IMR-90 (cell line): ENCODE data around the gene CCDC122.

ENCODE experiments used
- CTCF ChIP-seq: conservative IDR thresholded peaks from 2 replicates; pipeline ENCODE4 v1.5.1; 2012; ENCODE audit warnings: mild to moderate bottlenecking, low read depth, low read length, improper control_type of control experiment
- MAFK ChIP-seq: IDR thresholded peaks from 2 replicates; pipeline ENCODE4 v1.6.1; 2012; ENCODE audit warnings: low read depth, low read length, improper control_type of control experiment
- MXI1 ChIP-seq: IDR thresholded peaks from 2 replicates; pipeline ENCODE4 v1.6.1; 2012; ENCODE audit warnings: low read depth, mild to moderate bottlenecking, low read length, moderate library complexity, borderline replicate concordance
- NFE2L2 ChIP-seq: fragments of 150-350 bp; IDR thresholded peaks from 2 replicates; pipeline ENCODE4 v1.6.1; 2016; ENCODE audit warnings: low read depth, mild to moderate bottlenecking, low read length
- POLR2A ChIP-seq: IDR thresholded peaks from 2 replicates; pipeline ENCODE4 v1.6.1; 2012; ENCODE audit warnings: mild to moderate bottlenecking, low read depth, low read length
- RAD21 ChIP-seq: IDR thresholded peaks from 2 replicates; pipeline ENCODE4 v1.6.1; 2012; ENCODE audit warnings: low read length, improper control_type of control experiment
- RCOR1 ChIP-seq: IDR thresholded peaks from 2 replicates; pipeline ENCODE4 v1.6.1; 2012; ENCODE audit warnings: mild to moderate bottlenecking, low read length, improper control_type of control experiment; ENCODE audit not compliant: insufficient replicate concordance
- RFX5 ChIP-seq: IDR thresholded peaks from 2 replicates; pipeline ENCODE4 v1.8.0; 2012; ENCODE audit warnings: low read depth, mild to moderate bottlenecking, low read length, moderate library complexity
- SMC3 ChIP-seq: fragments of 150-350 bp; IDR thresholded peaks from 2 replicates; pipeline ENCODE4 v1.6.1; 2016; ENCODE audit warnings: low read depth, mild to moderate bottlenecking, antibody characterized with exemption, low read length, moderate library complexity
- USF2 ChIP-seq: fragments of 150-350 bp; IDR thresholded peaks from 2 replicates; pipeline ENCODE4 v1.6.1; 2017; ENCODE audit warnings: mild to moderate bottlenecking, antibody characterized with exemption, low read length, low read depth

DNA sequence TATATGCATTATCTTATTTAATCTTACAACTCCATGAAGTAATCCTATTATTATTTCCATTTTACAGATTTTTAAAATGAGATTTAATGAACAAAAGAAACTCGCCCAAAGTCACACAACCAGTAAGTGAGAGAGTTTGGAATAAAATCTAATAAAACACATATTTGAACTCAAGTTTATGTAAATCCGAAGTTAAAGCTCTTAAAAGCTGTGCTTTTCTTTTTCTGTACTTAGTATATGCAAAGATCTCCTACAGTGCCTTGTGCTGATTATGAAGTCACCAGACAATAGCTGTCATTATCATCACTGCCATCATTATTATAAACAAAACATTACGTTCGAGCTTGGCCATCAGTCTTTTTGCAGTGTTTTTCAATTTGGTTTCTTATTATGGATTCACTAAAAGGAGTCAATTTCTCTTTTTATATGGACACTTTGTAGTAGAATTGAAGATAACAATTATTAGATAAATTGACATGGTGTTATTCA lies 63.1 kb downstream of the CCDC122 start:
- TF ChIP-seq MAFK (no peak), CTCF (no peak), POLR2A (no peak), RAD21 (no peak), MXI1 (no peak), RFX5 (no peak), NFE2L2 (no peak), USF2 (no peak), RCOR1 (no peak), SMC3 (no peak)
